SK-N-SH (cell line): ENCODE results near the gene BCL6B. TPM values are rescaled to one million over a fixed set of nuclear protein-coding genes. Genes with fewer than 3 reads are reported as not detected.

Experiments used
- CTCF ChIA-PET: fragments of 300-600, 350-600 bp; formaldehyde crosslinking; extraction: SDS; loops from one replicate; lab custom pipeline; 2021; lab: Yijun Ruan, JAX
- POLR2A ChIA-PET: fragments of 350-600 bp; sonication (Branson Sonifier 250); formaldehyde crosslinking; extraction: SDS; loops from one replicate; lab custom pipeline; 2020; ENCODE audit warnings: antibody characterized with exemption, inconsistent platforms; lab: Yijun Ruan, JAX
- DNase-seq: peaks from one replicate; pipeline ENCODE4 v3.0.0; 2012
- H2AFZ ChIP-seq: fragments of 200-600 bp; sonication (generic); 2 replicates; pipeline ENCODE4 v1.8.1; 2016; ENCODE audit warnings: antibody characterized with exemption, mild to moderate bottlenecking, low read depth
- H3F3A ChIP-seq: fragments of 200-600 bp; sonication (generic); replicated peaks from 2 replicates; pipeline ENCODE3; 2016; ENCODE audit warnings: antibody characterized with exemption, mild to moderate bottlenecking; ENCODE audit not compliant: insufficient read depth
- H3K27ac ChIP-seq, 2 experiments: fragments of 200-500 bp in 1 of 2; fragments of 200-600 bp in 1 of 2; sonication (Bioruptor generic) in 1 of 2; sonication (generic), shearing (Covaris generic) in 1 of 2; 2 replicates each; pipeline versions ENCODE4 v1.5.1 to v1.6.1; 2014 to 2016; ENCODE audit warnings: low read depth in 2 of 2, inconsistent platforms in 1 of 2, low read length in 1 of 2, mild to moderate bottlenecking in 1 of 2, mixed read lengths in 1 of 2
- H3K27me3 ChIP-seq: fragments of 200-600 bp; sonication (generic), shearing (Covaris generic); 2 replicates; pipeline ENCODE4 v1.6.1; 2016; ENCODE audit warnings: mixed run types; ENCODE audit not compliant: insufficient read depth
- H3K36me3 ChIP-seq, 2 experiments: fragments of 200-500 bp in 1 of 2; fragments of 200-600 bp in 1 of 2; sonication (Bioruptor generic) in 1 of 2; sonication (generic) in 1 of 2; replicated peaks in 1 of 2; 2 replicates each; pipeline versions ENCODE3 to v1.5.1; 2014 to 2016; ENCODE audit warnings: low read length in 1 of 2, mild to moderate bottlenecking in 1 of 2; ENCODE audit not compliant: insufficient read depth in 2 of 2, control insufficient read depth in 1 of 2
- H3K4me1 ChIP-seq, 2 experiments: fragments of 200-500 bp in 1 of 2; fragments of 200-600 bp in 1 of 2; sonication (Bioruptor generic) in 1 of 2; sonication (generic), shearing (Covaris generic) in 1 of 2; 2 replicates each; pipeline versions ENCODE4 v1.5.1 to v1.6.1; 2014 to 2016; ENCODE audit warnings: low read depth in 1 of 2, low read length in 1 of 2, mixed run types in 1 of 2; ENCODE audit not compliant: insufficient read depth in 2 of 2, control insufficient read depth in 1 of 2
- H3K4me2 ChIP-seq: fragments of 200-600 bp; sonication (generic), shearing (Covaris generic); 2 replicates; pipeline ENCODE4 v1.6.1; 2017; ENCODE audit warnings: mixed run types
- H3K4me3 ChIP-seq, 2 experiments: fragments of 200-500 bp in 1 of 2; fragments of 200-600 bp in 1 of 2; sonication (Bioruptor generic) in 1 of 2; sonication (generic), shearing (Covaris generic) in 1 of 2; 2 replicates each; pipeline versions ENCODE4 v1.5.1 to v1.8.1; 2014 to 2016; ENCODE audit warnings: low read depth in 2 of 2, inconsistent platforms in 1 of 2, low read length in 1 of 2, mild to moderate bottlenecking in 1 of 2, mixed read lengths in 1 of 2, moderate library complexity in 1 of 2
- H3K79me2 ChIP-seq: fragments of 200-600 bp; sonication (generic); 2 replicates; pipeline ENCODE4 v1.8.1; 2017; ENCODE audit warnings: mild to moderate bottlenecking; ENCODE audit not compliant: insufficient read depth
- H3K9ac ChIP-seq: fragments of 200-600 bp; sonication (generic); 2 replicates; pipeline ENCODE4 v1.6.1; 2017; ENCODE audit warnings: mixed run types
- H3K9me2 ChIP-seq: fragments of 200-600 bp; sonication (generic); 2 replicates; pipeline ENCODE4 v1.6.1; 2017; ENCODE audit warnings: mixed run types
- H3K9me3 ChIP-seq: fragments of 200-600 bp; sonication (generic); 2 replicates; pipeline ENCODE4 v1.6.1; 2017; ENCODE audit warnings: mixed run types, mild to moderate bottlenecking, moderate library complexity
- H4K20me1 ChIP-seq: fragments of 200-600 bp; sonication (generic); 2 replicates; pipeline ENCODE4 v1.6.1; 2017; ENCODE audit warnings: mild to moderate bottlenecking, mixed run types; ENCODE audit not compliant: insufficient read depth
- CHD2 ChIP-seq: fragments of 150-350 bp; IDR thresholded peaks from 2 replicates; pipeline ENCODE4 v1.6.1; 2018; ENCODE audit warnings: low read length; ENCODE audit not compliant: partially characterized antibody
- ELF1 ChIP-seq: IDR thresholded peaks from 2 replicates; pipeline ENCODE4 v1.4.0; 2012
- FOXJ3 ChIP-seq: sonication (generic); formaldehyde crosslinking; IDR thresholded peaks from 2 replicates; pipeline ENCODE4 v1.5.1; 2020; ENCODE audit warnings: mild to moderate bottlenecking, missing genetic modification reagents
- IRF3 ChIP-seq: fragments of 150-350 bp; IDR thresholded peaks from 2 replicates; pipeline ENCODE4 v1.6.1; 2016; ENCODE audit warnings: mild to moderate bottlenecking, low read depth, low read length
- MXI1 ChIP-seq: IDR thresholded peaks from 2 replicates; pipeline ENCODE4 v1.6.1; 2012; ENCODE audit warnings: mild to moderate bottlenecking, low read depth, low read length, improper control_type of control experiment
- NRF1 ChIP-seq: IDR thresholded peaks from 2 replicates; pipeline ENCODE4 v1.6.1; 2012; ENCODE audit warnings: low read depth, mild to moderate bottlenecking, low read length
- PBX3 ChIP-seq: IDR thresholded peaks from 2 replicates; pipeline ENCODE4; 2012
- SMC3 ChIP-seq: IDR thresholded peaks from 2 replicates; pipeline ENCODE4 v1.6.1; 2012; ENCODE audit warnings: low read depth, low read length, improper control_type of control experiment
- YY1 ChIP-seq: IDR thresholded peaks from 2 replicates; pipeline ENCODE4 v1.4.0; 2012; ENCODE audit warnings: low read depth, mild to moderate bottlenecking
- WGBS: methylation state at CpG from one replicate; pipeline ENCODE4 v1.1.6; 2017; ENCODE audit warnings: low lambda C conversion rate; 5-methylcytosine and 5-hydroxymethylcytosine counted together
- polyA plus RNA-seq, 3 experiments: library from polyadenylated mRNA; depleted of rRNA; stranded (reverse); fragments of >200 nt; gene quantifications; 2 replicates each; pipeline ENCODE4 v1.2.3, GENCODE V29; 2012
- TF ChIP-seq, protein P1 (sequence below): fragments of 200-600 bp; sonication (generic); IDR thresholded peaks from 2 replicates; pipeline ENCODE4 v1.6.1; 2017; ENCODE audit warnings: antibody characterized with exemption, mild to moderate bottlenecking, moderate library complexity

Gene BCL6B
- polyA plus RNA-seq, 1 of the 3 experiments (the other 2 are of a cell fraction), result 0.02 TPM

DNA sequence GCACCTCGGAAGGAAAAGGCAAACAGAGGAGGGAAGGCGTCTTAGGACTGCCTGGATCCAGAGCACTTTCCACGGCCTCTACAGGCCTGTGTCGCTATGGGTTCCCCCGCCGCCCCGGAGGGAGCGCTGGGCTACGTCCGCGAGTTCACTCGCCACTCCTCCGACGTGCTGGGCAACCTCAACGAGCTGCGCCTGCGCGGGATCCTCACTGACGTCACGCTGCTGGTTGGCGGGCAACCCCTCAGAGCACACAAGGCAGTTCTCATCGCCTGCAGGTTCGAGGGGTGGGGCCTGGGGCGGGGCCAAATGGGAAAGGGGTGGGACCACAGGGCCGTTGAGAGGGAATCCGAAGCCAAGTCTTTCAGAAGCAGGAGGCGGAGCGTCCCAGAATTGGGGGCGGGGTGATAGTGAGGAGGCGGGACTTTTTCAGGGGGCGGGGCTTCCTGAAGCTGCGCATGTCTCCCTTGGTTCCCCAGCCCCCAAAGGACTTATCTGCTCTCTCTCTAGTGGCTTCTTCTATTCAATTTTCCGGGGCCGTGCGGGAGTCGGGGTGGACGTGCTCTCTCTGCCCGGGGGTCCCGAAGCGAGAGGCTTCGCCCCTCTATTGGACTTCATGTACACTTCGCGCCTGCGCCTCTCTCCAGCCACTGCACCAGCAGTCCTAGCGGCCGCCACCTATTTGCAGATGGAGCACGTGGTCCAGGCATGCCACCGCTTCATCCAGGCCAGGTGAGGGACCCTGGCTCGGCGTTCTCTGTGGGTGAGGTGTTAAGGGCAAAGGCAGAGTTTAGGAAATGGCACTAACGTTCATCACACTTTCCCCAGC lies 939 bp downstream of the BCL6B start:
- Histone ChIP-seq H3F3A (peaks cover 15% of the 10 kb centered on the region), H3K4me2 (no peak overlapping the region), H3K79me2 (no peaks in the 10 kb centered on the region), H3K9ac (no peak overlapping the region), H4K20me1 (no peaks in the 10 kb centered on the region), H3K36me3 (no peaks in the 10 kb centered on the region), H3K4me1 (peaks cover 5 to 26% of the 10 kb centered on the region in 2 experiments; a peak in 2 of 4 replicates), H3K4me3 (peak overlapping the region in 1 of 2 experiments; percentile 24; a peak in 1 of 4 replicates), H3K9me2 (no peaks in the 10 kb centered on the region), H2AFZ (peak overlapping the region; percentile 57; the same call in 1 of the 2 replicates), H3K9me3 (no peaks in the 10 kb centered on the region), H3K27me3 (no peaks in the 10 kb centered on the region), H3K27ac (no peak overlapping the region)
- TF ChIP-seq ELF1 (no peak), CHD2 (no peak), FOXJ3 (CRISPR knock-in tag) (no peak), NRF1 (peak; percentile 82), IRF3 (no peak)
- ChIA-PET CTCF (interaction anchor here (1.2 to 8.6 kb wide), 5 partner anchors 9 to 113 kb away, joined by 3 to 64 read pairs (median 5); a partner anchor contains a TSS), POLR2A (interaction anchor here (2.0 kb wide), 1 partner anchor 12 kb away, joined by 8 read pairs; the partner anchor contains the start of gene SLC16A13)
- 27% methylated on average over 35 of the region's 51 CpGs for WGBS
- peak; percentile 95 for DNase-seq

DNA sequence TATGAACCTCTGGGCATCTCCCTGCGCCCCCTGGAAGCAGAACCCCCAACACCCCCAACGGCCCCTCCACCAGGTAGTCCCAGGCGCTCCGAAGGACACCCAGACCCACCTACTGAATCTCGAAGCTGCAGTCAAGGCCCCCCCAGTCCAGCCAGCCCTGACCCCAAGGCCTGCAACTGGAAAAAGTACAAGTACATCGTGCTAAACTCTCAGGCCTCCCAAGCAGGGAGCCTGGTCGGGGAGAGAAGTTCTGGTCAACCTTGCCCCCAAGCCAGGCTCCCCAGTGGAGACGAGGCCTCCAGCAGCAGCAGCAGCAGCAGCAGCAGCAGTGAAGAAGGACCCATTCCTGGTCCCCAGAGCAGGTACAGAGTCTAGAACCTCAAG lies 1.5 kb downstream of the BCL6B start:
- H3K27me3 ChIP-seq, result no peaks in the 10 kb centered on the region
- ChIA-PET POLR2A (interaction anchor here (2.0 kb wide), 1 partner anchor 11 kb away, joined by 8 read pairs; the partner anchor contains the start of gene SLC16A13), CTCF (interaction anchor here (1.2 to 8.6 kb wide), 4 partner anchors 11 to 113 kb away, joined by 5 to 64 read pairs (median 6); partner anchors contain the start of gene SLC16A13)
- no peak overlapping the region for H3K4me2 ChIP-seq
- peaks cover 5 to 20% of the 10 kb centered on the region in 2 experiments; a peak in 2 of 4 replicates for H3K4me1 ChIP-seq
- no peak overlapping the region for H3K27ac ChIP-seq
- H3K4me3 ChIP-seq, result no peak overlapping the region; a peak in 1 of 4 replicates
- H2AFZ ChIP-seq, result no peak overlapping the region
- H3K9ac ChIP-seq, result no peak overlapping the region
- no peaks in the 10 kb centered on the region for H3K36me3 ChIP-seq
- 96% methylated on average over 5 of the region's 8 CpGs for WGBS
- H4K20me1 ChIP-seq, result no peaks in the 10 kb centered on the region
- H3K79me2 ChIP-seq, result no peaks in the 10 kb centered on the region
- peaks cover 15% of the 10 kb centered on the region for H3F3A ChIP-seq
- H3K9me2 ChIP-seq, result no peaks in the 10 kb centered on the region
- no peak for DNase-seq
- TF ChIP-seq SMC3, result no peak
- TF ChIP-seq, protein P1, sequence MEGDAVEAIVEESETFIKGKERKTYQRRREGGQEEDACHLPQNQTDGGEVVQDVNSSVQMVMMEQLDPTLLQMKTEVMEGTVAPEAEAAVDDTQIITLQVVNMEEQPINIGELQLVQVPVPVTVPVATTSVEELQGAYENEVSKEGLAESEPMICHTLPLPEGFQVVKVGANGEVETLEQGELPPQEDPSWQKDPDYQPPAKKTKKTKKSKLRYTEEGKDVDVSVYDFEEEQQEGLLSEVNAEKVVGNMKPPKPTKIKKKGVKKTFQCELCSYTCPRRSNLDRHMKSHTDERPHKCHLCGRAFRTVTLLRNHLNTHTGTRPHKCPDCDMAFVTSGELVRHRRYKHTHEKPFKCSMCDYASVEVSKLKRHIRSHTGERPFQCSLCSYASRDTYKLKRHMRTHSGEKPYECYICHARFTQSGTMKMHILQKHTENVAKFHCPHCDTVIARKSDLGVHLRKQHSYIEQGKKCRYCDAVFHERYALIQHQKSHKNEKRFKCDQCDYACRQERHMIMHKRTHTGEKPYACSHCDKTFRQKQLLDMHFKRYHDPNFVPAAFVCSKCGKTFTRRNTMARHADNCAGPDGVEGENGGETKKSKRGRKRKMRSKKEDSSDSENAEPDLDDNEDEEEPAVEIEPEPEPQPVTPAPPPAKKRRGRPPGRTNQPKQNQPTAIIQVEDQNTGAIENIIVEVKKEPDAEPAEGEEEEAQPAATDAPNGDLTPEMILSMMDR, result no peak
- TF ChIP-seq IRF3, result no peak
- no peak for TF ChIP-seq PBX3
- TF ChIP-seq YY1, result no peak
- no peak for TF ChIP-seq NRF1
- no peak for TF ChIP-seq MXI1
- no peaks in the 10 kb centered on the region for H3K9me3 ChIP-seq
